SIG-M5 treated with dmso at 0.1 percent for 504 hours (cell line): ENCODE results near the gene UGT1A6.
"Not testable (repeated sequence)": the region's sequence is repeated elsewhere in the genome, so short reads cannot be mapped to it uniquely, and the experiment has no call there.

Experiments used
- DNase-seq: peaks from one replicate; lab custom pipeline; 2025; ENCODE audit not compliant: unreplicated experiment; lab: John Stamatoyannopoulos, UW

The UGT1A6 gene

DNA sequence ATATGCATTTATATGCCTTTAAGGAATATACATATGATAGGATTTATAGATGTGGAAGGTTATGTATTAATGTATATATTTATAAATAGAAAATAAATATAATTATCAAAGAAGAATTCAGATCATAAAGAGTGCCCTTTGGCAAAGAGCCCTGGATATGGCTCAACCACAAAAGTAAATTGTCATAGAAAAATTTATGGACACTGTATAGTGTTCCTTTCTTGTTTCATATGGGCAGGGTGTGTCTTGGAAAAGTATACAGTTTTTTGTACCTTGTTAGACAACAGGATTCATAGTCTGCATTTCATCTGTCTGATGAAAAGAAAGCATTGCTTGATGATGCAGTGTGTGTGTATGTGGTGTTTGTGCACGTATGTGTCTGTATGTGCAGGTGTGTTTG is 8.1 kb upstream of the UGT1A6 start:
- no peak for DNase-seq

GRCh38 chr2:233686928-233687327 is 5.8 kb upstream of the UGT1A6 start:
- DNase-seq, result no peak

- DNase-seq, result no peak
Observed at GRCh38 chr2:233688341-233688740, 4.3 kb upstream of the UGT1A6 start.

DNA sequence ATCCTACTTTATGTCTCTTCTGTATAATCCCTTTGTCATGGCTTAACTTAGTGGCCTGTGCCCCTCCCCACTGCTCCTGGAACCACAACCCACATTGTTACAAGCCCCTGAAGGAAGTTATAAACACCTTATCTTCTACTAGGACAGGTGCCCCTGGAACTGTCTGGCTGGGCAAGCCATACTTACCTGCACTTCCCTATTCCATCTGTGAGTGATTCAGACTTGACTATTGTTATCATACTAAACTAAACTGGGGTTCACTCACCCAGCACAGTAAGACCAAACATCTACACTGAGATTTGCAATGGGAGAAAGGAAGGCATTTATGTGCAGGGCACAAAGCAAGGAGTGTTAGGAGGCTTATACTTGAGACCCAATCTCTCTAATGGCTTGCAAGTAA is 3.7 kb upstream of the UGT1A6 start:
- no peak for DNase-seq

- no peak for DNase-seq
Observed at GRCh38 chr2:233689501-233689900, 3.2 kb upstream of the UGT1A6 start.

DNA sequence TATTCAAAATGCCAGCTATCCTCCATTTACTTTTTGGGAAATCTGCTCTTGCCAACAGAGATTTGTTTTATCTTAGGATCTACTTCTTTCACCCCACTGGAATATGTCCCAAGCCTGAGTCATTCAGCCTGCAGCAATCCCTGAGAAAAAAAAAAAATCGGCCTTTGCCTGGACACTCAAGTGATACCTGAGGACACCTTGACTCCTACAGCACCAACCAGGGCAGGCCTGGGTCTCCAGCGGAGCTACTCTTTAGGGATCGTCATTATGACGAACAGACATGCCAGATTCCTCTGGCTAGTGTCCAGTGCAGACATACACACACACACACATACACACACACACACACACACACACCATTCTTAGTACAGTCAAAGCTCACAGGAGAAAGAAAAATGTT is 2.2 kb upstream of the UGT1A6 start:
- no peak for DNase-seq

- DNase-seq, result no peak
Observed at GRCh38 chr2:233691443-233692433, 952 bp upstream of the UGT1A6 start.

- DNase-seq, result no peak
Observed at GRCh38 chr2:233693963-233694362, 1.3 kb downstream of the UGT1A6 start.

- DNase-seq, result no peak
Observed at GRCh38 chr2:233698740-233699139, 6.0 kb downstream of the UGT1A6 start.

DNA sequence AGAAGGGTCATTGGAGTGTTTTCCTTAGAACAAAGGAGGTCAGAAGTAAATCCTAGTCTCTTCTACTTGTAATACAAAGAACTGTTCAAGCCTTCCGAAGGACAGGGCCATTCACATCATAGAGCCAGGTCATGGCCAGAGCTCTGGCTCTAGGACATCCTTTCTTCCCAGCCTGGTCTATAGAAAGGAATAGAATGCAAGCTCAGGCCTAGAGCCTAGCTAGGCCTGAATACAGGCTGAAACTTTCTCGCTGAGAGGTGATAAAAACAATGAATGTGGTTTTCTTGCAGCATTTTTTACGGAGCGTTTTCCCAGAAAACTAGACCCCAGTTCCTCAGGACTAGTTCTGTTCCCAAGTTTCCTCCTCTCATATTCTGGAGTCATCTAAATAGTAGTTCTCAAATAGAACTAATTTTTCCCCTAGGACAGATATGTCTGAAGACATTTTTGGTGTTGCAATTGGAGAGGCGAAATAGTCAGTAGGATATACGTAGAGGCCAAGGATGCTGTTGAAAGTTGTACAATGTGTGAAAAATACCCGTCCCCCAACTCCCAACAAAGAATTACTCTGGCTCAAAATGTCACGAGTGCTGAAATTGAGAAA is 6.8 kb downstream of the UGT1A6 start:
- DNase-seq, result no peak

- DNase-seq, result peak; percentile 14
Observed at GRCh38 chr2:233700028-233700635, 7.4 kb downstream of the UGT1A6 start.

DNA sequence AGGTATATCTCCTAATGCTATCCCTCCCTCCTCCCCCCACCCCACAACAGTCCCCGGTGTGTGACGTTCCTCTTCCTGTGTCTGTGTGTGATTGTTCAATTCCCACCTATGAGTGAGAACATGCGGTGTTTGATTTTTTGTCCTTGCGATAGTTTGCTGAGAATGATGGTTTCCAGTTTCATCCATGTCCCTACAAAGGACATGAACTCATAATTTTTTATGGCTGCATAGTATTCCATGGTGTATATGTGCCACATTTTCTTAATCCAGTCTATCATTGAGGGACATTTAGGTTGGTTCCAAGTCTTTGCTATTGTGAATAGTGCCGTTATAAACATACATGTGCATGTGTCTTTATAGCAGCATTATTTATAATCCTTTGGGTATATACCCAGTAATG is 8.2 kb downstream of the UGT1A6 start:
- not testable (repeated sequence) for DNase-seq

DNA sequence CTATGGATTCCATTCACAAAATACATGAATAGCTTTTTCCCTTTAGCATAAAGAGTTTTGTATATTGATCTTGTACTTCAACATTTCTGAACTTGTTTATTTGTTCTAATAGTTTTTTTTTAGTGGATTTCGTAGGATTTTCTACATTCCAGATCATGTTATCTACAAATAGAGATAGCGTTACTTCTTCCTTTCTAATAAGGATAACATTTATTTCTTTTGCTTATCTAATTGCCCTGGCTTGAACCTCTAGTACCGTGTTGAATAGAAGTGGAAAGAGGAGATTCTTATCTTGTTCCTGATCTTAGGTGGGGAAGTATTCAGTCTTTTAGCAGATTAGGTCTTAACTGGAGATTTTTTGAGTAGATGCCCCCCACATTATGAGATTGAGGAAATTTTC is 9.5 kb downstream of the UGT1A6 start:
- DNase-seq, result no peak

DNA sequence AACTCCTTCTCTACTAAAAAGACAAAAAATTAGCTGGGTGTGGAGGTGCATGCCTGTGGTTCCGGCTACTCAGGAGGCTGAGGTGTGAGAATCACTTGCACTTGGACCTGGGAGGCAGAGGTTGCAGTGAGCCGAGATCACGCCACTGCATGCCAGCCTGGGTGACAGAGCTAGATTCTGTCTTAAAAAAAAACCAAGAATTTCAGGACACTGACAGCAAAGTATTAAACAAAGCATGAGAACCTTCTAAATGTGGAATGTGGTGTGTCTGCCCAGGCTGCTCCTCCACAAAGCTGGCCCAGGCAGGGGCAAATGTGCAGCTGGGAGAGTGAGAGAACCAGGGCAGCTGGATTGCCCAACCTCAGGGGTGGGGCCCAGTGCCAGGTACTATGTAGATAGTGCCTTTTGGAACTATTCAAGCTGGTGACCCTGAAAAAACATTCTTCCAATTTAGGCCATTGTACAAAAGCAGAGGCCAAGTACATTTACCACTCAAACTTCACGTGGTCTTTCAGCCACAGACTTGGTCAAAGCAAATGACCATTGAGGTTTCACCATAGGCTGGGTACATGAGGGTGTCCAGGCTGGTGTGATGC is 13.3 kb downstream of the UGT1A6 start:
- DNase-seq, result peak; percentile 25

DNA sequence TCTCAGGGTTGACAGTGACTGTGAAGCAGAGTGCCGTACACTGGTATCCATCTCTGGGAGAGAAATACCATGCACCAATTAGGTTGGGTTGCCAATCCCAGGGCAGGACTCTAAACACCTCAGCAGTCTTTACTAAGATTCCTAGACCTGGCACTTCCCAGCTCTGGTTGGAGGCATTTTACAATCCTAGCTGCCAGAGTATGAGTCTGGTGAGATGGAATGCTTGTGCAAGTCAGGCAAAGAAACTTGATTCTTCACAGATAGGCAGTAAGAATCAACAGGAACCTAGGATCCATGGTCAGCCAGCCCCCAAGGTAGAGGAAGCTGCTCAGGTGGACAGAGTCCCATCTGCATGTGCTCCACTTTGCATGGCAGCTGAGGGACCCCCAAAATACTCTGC is 14.0 kb downstream of the UGT1A6 start:
- DNase-seq, result no peak

GRCh38 chr2:233707940-233708644 is 15.4 kb downstream of the UGT1A6 start:
- DNase-seq, result no peak

- no peak for DNase-seq
Observed at GRCh38 chr2:233708942-233709341, 16.3 kb downstream of the UGT1A6 start.

DNA sequence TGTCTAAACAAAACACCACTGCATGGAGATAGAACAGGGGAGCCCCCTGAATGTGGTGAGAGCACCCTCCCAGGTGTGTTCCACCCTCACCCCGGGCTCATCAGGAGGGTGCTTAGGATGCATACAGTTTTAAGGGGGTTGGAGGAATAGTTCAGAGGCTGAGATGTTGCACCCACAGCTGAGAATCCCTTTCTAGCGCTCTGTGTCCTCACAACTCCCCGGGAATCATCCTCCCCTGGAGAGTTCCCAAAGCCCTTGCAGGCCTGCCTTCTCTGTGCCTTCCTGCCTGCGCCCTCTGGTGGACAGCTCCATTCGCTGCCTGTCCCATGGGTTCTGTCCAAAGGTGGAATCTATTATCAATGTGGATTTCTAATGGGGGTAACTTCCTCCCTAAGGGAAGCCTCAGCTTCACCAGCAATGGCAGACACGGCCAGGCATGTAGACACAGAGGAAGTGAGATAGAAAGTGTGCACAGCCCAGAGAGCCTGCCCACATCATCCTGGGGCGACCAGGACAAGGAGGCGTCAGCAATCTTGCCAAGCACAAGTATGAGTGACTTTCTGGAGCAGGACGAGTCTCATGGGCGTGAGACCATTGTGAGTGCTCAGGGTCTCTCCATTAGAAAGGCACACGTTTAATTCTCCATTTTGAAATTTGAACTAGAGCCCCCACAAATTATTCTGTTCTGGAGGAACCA is 18.8 kb downstream of the UGT1A6 start:
- peak; percentile 53 for DNase-seq

- DNase-seq, result no peak
Observed at GRCh38 chr2:233712611-233713261, 20.0 kb downstream of the UGT1A6 start, which contains the start of gene UGT1A5. Gene UGT1A5, plus strand, starts transcription at chr2:233712907. Its CDS starts 85 bp downstream, at chr2:233712992.

DNA sequence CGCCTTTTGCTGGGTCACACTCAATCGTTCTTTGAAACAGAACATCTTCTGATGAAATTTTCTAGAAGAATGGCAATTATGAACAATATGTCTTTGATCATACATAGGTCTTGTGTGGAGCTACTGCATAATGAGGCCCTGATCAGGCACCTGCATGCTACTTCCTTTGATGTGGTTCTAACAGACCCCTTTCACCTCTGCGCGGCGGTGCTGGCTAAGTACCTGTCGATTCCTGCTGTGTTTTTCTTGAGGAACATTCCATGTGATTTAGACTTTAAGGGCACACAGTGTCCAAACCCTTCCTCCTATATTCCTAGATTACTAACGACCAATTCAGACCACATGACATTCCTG is 20.5 kb downstream of the UGT1A6 start:
- DNase-seq, result no peak
